ENCODE data around the gene PRSS53. TPM values are rescaled to one million over a fixed set of nuclear protein-coding genes. Genes with fewer than 3 reads are reported as not detected.

PRSS53 gene
- total RNA-seq, 2 experiments from 2014 or later, result 5.5 to 8.6 TPM

DNA sequence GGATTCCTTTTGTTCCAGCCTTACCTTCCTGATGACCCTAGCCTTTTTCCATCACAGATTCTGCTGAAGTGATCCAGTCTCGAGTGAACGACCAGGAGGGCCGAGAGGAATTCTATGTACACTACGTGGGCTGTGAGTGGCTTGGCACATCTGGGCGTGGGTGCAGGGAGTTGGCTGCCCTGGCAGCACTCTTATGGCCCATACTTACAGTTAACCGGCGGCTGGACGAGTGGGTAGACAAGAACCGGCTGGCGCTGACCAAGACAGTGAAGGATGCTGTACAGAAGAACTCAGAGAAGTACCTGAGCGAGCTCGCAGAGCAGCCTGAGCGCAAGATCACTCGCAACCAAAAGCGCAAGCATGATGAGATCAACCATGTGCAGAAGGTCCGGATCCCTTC lies 31.4 kb upstream of the PRSS53 start:
- H3K4me1 Mint-ChIP-seq (ENCODE audit: low read depth), result peaks cover 19% of the 10 kb centered on the region
- ChIA-PET POLR2A (interaction anchor here (0.6 to 3.3 kb wide), 5 partner anchors 12 to 166 kb away, joined by 3 to 12 read pairs (median 3); partner anchors contain the start of gene BCKDK), CTCF (interaction anchor here (1.2 to 3.3 kb wide), 3 partner anchors 11 to 136 kb away, joined by 3 to 15 read pairs (median 3); no protein-coding TSS in a partner anchor)
- TF ChIP-seq, protein P1, sequence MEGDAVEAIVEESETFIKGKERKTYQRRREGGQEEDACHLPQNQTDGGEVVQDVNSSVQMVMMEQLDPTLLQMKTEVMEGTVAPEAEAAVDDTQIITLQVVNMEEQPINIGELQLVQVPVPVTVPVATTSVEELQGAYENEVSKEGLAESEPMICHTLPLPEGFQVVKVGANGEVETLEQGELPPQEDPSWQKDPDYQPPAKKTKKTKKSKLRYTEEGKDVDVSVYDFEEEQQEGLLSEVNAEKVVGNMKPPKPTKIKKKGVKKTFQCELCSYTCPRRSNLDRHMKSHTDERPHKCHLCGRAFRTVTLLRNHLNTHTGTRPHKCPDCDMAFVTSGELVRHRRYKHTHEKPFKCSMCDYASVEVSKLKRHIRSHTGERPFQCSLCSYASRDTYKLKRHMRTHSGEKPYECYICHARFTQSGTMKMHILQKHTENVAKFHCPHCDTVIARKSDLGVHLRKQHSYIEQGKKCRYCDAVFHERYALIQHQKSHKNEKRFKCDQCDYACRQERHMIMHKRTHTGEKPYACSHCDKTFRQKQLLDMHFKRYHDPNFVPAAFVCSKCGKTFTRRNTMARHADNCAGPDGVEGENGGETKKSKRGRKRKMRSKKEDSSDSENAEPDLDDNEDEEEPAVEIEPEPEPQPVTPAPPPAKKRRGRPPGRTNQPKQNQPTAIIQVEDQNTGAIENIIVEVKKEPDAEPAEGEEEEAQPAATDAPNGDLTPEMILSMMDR (IDR thresholded peaks at IDR 0.05), result no peak
- no peaks in the 10 kb centered on the region for H3K9me3 Mint-ChIP-seq
- H3K27ac Mint-ChIP-seq, result no peak overlapping the region
- intact Hi-C loops (cut with micrococcal nuclease), result no loop called here
- H3K4me3 Mint-ChIP-seq, result no peak overlapping the region
- H3K36me3 Mint-ChIP-seq (ENCODE audit: low read depth), result peaks cover 32% of the 10 kb centered on the region
- H3K27me3 Mint-ChIP-seq, result no peaks in the 10 kb centered on the region
- DNase-seq, result no peak
- ATAC-seq, result no peak

DNA sequence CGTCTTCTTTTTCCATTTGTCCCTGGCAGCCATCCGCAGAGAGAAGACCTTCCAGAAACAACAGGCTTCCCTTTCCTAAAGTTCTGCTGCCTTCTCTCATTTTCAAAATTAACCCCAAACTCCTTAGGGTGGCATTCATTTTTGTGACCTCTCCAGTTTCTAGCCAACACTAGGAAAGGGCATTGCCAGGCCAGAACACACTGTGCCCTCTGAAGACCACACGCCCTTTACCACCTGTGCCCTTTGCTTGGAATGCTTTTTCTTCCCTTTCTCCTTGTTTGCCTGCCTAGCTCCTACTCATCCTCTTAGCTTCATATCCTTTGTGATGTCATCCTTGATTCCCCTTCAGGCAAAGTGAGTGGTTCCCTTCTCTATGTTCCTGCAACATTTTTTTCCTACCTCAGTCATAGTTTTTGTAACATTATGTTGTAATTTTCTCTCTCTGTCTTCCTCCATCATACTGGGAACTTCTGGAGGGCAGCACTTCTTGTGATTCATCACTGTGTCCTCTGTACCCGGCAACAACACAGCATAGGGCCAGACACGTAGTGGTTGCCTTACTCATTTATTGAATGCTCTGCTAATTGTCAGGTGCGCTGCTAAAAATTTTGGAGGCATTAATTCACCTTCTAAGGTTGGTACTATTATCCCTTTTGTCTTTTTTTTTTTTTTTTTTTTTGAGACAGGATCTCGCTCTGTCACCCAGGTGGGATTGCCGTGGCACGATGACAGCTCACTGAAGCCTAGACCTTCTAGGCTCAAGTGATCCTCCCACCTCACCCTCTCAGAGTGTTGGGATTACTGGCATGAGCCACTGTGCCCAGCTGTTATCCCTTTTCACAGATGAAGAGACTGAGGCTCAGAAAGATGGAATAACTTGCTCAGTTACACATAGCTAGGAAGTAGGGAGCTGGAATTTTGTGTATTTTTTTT lies 29.7 kb upstream of the PRSS53 start:
- intact Hi-C loops (cut with micrococcal nuclease), result loop anchor here (10.0 kb wide), 1 partner anchor 56 kb away; no protein-coding TSS in a partner anchor

DNA sequence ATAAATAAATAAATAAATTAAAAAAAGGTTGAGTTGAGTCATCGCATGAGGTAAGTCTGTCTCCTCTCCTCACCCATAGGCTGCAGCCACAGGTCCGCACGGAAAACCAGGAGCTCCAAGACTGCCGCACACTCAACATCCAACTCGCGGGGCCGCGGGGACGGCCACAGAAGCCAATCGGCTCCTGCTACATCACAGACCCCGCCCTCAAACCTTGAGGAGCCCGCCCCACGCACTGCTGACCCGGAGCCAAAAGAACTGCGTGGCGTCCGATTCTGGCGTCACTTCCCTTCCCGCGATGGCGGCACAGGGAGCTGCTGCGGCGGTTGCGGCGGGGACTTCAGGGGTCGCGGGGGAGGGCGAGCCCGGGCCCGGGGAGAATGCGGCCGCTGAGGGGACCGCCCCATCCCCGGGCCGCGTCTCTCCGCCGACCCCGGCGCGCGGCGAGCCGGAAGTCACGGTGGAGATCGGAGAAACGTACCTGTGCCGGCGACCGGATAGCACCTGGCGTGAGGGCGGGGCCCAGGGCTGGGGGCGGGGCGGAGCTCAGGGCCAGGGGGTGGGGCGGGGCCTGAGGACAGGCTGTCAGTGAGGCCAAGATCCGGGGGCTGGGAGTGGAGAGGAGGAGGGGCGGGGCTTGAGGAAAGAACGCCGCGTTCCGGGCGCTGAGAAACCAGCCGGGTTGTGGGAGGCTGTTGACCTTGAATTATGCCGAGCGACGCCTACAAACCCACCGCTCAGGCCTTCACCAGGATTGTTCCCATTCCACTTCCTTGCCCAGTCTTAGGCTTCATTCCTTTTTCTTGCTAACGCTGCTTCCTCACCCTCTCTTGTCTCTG lies 28.9 kb upstream of the PRSS53 start, which contains the start of gene KAT8:
KAT8 (plus strand) TSS at position 281 of the 839 bp plus-strand sequence; CDS start at position 299, 18 bp downstream.
- peaks cover 23% of the 10 kb centered on the region for H3K4me1 Mint-ChIP-seq (ENCODE audit: low read depth)
- POLR2A ChIA-PET, result interaction anchor here (0.6 to 2.5 kb wide), 15 partner anchors 9 to 159 kb away, joined by 3 to 13 read pairs (median 5); partner anchors contain the start of genes BCKDK, FUS, PRSS8 and ZNF646
- peaks cover 25% of the 10 kb centered on the region for H3K36me3 Mint-ChIP-seq (ENCODE audit: low read depth)
- ATAC-seq (peak; percentile 95), DNase-seq (peak; percentile 99)
- TF ChIP-seq, protein P1 (IDR thresholded peaks at IDR 0.05), result no peak
- peak within 1 kb of the TSS; percentile 86 for H3K27ac Mint-ChIP-seq
- intact Hi-C loops (cut with micrococcal nuclease), result loop anchor here (10.0 kb wide), 1 partner anchor 57 kb away; no protein-coding TSS in a partner anchor
- H3K4me3 Mint-ChIP-seq, result peak within 1 kb of the TSS; percentile 87
- CTCF ChIA-PET, result interaction anchor here (0.6 to 2.7 kb wide), 4 partner anchors 25 to 164 kb away, joined by 3 to 16 read pairs (median 3); no protein-coding TSS in a partner anchor
- H3K27me3 Mint-ChIP-seq, result no peaks in the 10 kb centered on the region
- no peaks in the 10 kb centered on the region for H3K9me3 Mint-ChIP-seq

More for the DNA sequence above, 29.7 kb upstream of the PRSS53 start:
- Mint-ChIP-seq H3K4me3 (peak overlapping the region; percentile 87), H3K36me3 (ENCODE audit: low read depth) (peaks cover 24% of the 10 kb centered on the region), H3K9me3 (no peaks in the 10 kb centered on the region), H3K4me1 (ENCODE audit: low read depth) (peaks cover 23% of the 10 kb centered on the region), H3K27ac (peak overlapping the region; percentile 79), H3K27me3 (no peaks in the 10 kb centered on the region)
- DNase-seq (no peak), ATAC-seq (no peak)
- CTCF ChIA-PET, result interaction anchor here (2.7 kb wide), 1 partner anchor 24 kb away, joined by 16 read pairs; no protein-coding TSS in a partner anchor
- TF ChIP-seq, protein P1 (IDR thresholded peaks at IDR 0.05), result no peak
- POLR2A ChIA-PET, result interaction anchor here (0.6 to 2.5 kb wide), 9 partner anchors 11 to 160 kb away, joined by 3 to 13 read pairs (median 4); partner anchors contain the start of genes BCKDK, FUS, PRSS8 and VKORC1

DNA sequence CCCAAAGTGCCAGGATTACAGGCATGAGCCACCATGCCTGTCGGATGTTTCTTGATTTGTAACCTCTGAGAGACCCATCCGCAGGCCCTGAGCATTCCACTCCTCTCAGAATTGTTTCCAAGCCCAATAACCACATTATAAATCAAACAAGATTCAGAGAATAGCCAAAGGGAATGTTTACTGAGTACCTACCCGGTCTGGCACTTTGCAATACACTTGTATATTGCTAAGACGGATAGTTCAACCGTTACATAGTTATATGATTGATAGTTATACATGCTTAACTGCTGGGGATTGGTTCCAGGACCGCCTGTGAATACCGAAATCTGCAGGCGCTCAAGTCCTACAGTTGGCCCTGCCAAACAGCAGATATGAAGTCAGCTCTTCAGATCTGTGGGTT lies 25.7 kb upstream of the PRSS53 start:
- no peak for DNase-seq
- CTCF ChIA-PET, result interaction anchor here (2.9 kb wide), 1 partner anchor 28 kb away, joined by 10 read pairs; no protein-coding TSS in a partner anchor
- Mint-ChIP-seq H3K27me3 (no peaks in the 10 kb centered on the region), H3K27ac (peak overlapping the region; percentile 55), H3K4me3 (no peak overlapping the region), H3K36me3 (ENCODE audit: low read depth) (peaks cover 21% of the 10 kb centered on the region), H3K4me1 (ENCODE audit: low read depth) (peaks cover 33% of the 10 kb centered on the region), H3K9me3 (no peaks in the 10 kb centered on the region)
- POLR2A ChIA-PET, result interaction anchor here (0.7 to 1.0 kb wide), 2 partner anchors 20 to 70 kb away, joined by 3 to 4 read pairs; partner anchors contain the start of gene VKORC1
- TF ChIP-seq, protein P1 (IDR thresholded peaks at IDR 0.05), result no peak
- intact Hi-C loops (cut with micrococcal nuclease), result loop anchor here (10.0 kb wide), 1 partner anchor 60 kb away; no protein-coding TSS in a partner anchor
- ATAC-seq, result no peak

Data from activated CD8-positive, alpha-beta T cell treated with anti-CD3 and anti-CD28 coated beads for 36 hours (primary cell).